Kasumi-1 (cell line): ENCODE measurements around the gene OR2L5.

Experiments used
- DNase-seq, 2 experiments: peaks; one replicate each; lab custom pipeline; 2025; lab: John Stamatoyannopoulos, UW

Gene OR2L5

GRCh38 chr1:248013229-248013710, at the start of gene OR2L5:
OR2L5 (plus strand) TSS chr1:248013660; CDS start chr1:248021948, 8,288 bp downstream.
- no peak for DNase-seq

GRCh38 chr1:247964933-247965332, 48.5 kb upstream of the OR2L5 start, which contains the start of gene OR2AK2:
OR2AK2 (plus strand) TSS chr1:247965233; CDS start chr1:247965377, 144 bp downstream.
- no peak for DNase-seq

- DNase-seq = no peak
These were observed 46.8 kb upstream of the OR2L5 start for GRCh38 chr1:247966532-247967204.

- DNase-seq = no peak
These were observed 20.5 kb upstream of the OR2L5 start for GRCh38 chr1:247992986-247993385.

- DNase-seq = no peak
These were observed 14.6 kb upstream of the OR2L5 start for GRCh38 chr1:247998811-247999210.

- DNase-seq = no peak
These were observed 13.3 kb upstream of the OR2L5 start for GRCh38 chr1:248000169-248000568.

- no peak for DNase-seq
These were observed 5.7 kb upstream of the OR2L5 start for GRCh38 chr1:248007778-248008177.

- no peak for DNase-seq
These were observed 3.8 kb upstream of the OR2L5 start for GRCh38 chr1:248009681-248010080.

- DNase-seq = no peak
These were observed 2.3 kb downstream of the OR2L5 start for GRCh38 chr1:248015803-248016202.

- DNase-seq = no peak
These were observed 16.3 kb downstream of the OR2L5 start, which contains the start of gene OR2L2 for GRCh38 chr1:248029770-248030169. OR2L2 (plus strand) TSS chr1:248030070; CDS start chr1:248038268, 8,198 bp downstream.

- DNase-seq = no peak
These were observed 31.7 kb downstream of the OR2L5 start for GRCh38 chr1:248045209-248045608.

GRCh38 chr1:248046536-248046935, 33.1 kb downstream of the OR2L5 start, which contains the start of gene OR2L3:
OR2L3 (plus strand) TSS chr1:248046836; CDS start chr1:248060682, 13,846 bp downstream.
- DNase-seq = no peak

- DNase-seq = no peak
These were observed 33.5 kb downstream of the OR2L5 start for GRCh38 chr1:248047008-248047407.

GRCh38 chr1:248054671-248055070, 41.2 kb downstream of the OR2L5 start:
- no peak for DNase-seq

- DNase-seq = no peak
These were observed 41.8 kb downstream of the OR2L5 start for GRCh38 chr1:248055261-248055660.

- no peak for DNase-seq
These were observed 51.6 kb downstream of the OR2L5 start for GRCh38 chr1:248065071-248065470.

GRCh38 chr1:248065604-248066003, 52.1 kb downstream of the OR2L5 start:
- DNase-seq = no peak
